ENCODE results near the gene PTPRE. TPM values are rescaled to one million over a fixed set of nuclear protein-coding genes. Genes with fewer than 3 reads are reported as not detected.

Gene PTPRE
- total RNA-seq, 3 donors from 2014 or later, result 11.8 to 42.9 (median 25.6) TPM

- Histone ChIP-seq H3K4me1 (peaks cover 0 to 4% of the 10 kb centered on the region in 2 donors), H3K4me3 (no peak overlapping the region), H3K27ac (peak overlapping the region in 1 of 2 donors; percentile 75), H3K27me3 (no peaks in the 10 kb centered on the region), H3K9me3 (no peaks in the 10 kb centered on the region), H3K36me3 (no peaks in the 10 kb centered on the region)
- no peak for TF ChIP-seq POLR2AphosphoS5 (IDR thresholded peaks at IDR 0.05)
- TF ChIP-seq POLR2A (IDR thresholded peaks at IDR 0.05), result no peak
- TF ChIP-seq CTCF (IDR thresholded peaks at IDR 0.05), result no peak
- intact Hi-C loops (cut with DNase I; ENCODE audit: low total_unique reads), result no loop called here
- DNase-seq (ENCODE audit: low spot score in 2 of 2), result no peak
These were observed 14.3 kb downstream of the PTPRE start for GRCh38 chr10:127921075-127921752.

GRCh38 chr10:127921753-127922145 lies 14.8 kb downstream of the PTPRE start:
- Histone ChIP-seq H3K27me3 (no peaks in the 10 kb centered on the region), H3K9me3 (no peaks in the 10 kb centered on the region), H3K27ac (peak overlapping the region in 1 of 2 donors; percentile 75), H3K4me1 (peaks cover 0 to 4% of the 10 kb centered on the region in 2 donors), H3K36me3 (no peaks in the 10 kb centered on the region), H3K4me3 (no peak overlapping the region)
- intact Hi-C loops (cut with DNase I; ENCODE audit: low total_unique reads), result no loop called here
- TF ChIP-seq POLR2AphosphoS5 (IDR thresholded peaks at IDR 0.05), result no peak
- TF ChIP-seq CTCF (IDR thresholded peaks at IDR 0.05), result no peak
- no peak for TF ChIP-seq POLR2A (IDR thresholded peaks at IDR 0.05)
- no peak for DNase-seq (ENCODE audit: low spot score in 2 of 2)

- H3K4me1 ChIP-seq, result peaks cover 0 to 4% of the 10 kb centered on the region in 2 donors
These were observed 15.3 kb downstream of the PTPRE start for GRCh38 chr10:127922206-127922605.

GRCh38 chr10:127922675-127923366 lies 15.9 kb downstream of the PTPRE start:
- TF ChIP-seq POLR2A (IDR thresholded peaks at IDR 0.05) (no peak), POLR2AphosphoS5 (IDR thresholded peaks at IDR 0.05) (peak in 1 of 3 donors; percentile 18)
- DNase-seq (ENCODE audit: low spot score in 2 of 2), result peak in 1 of 2 donors; percentile 87
- no peak overlapping the region for H3K4me3 ChIP-seq

More at GRCh38 chr10:127922206-127922605, 15.3 kb downstream of the PTPRE start:
- TF ChIP-seq CTCF (IDR thresholded peaks at IDR 0.05), result no peak
- peak overlapping the region; percentile 72 to 75 for H3K27ac ChIP-seq
- no peaks in the 10 kb centered on the region for H3K27me3 ChIP-seq
- no peak overlapping the region for H3K4me3 ChIP-seq
- H3K36me3 ChIP-seq, result no peaks in the 10 kb centered on the region
- DNase-seq (ENCODE audit: low spot score in 2 of 2), result no peak
- intact Hi-C loops (cut with DNase I; ENCODE audit: low total_unique reads), result no loop called here
- H3K9me3 ChIP-seq, result no peaks in the 10 kb centered on the region

GRCh38 chr10:127923646-127924045 lies 16.7 kb downstream of the PTPRE start:
- H3K4me3 ChIP-seq, result no peak overlapping the region
- peaks cover 0 to 4% of the 10 kb centered on the region in 2 donors for H3K4me1 ChIP-seq
- no peak for DNase-seq (ENCODE audit: low spot score in 2 of 2)
- intact Hi-C loops (cut with DNase I; ENCODE audit: low total_unique reads), result no loop called here
- no peaks in the 10 kb centered on the region for H3K27me3 ChIP-seq
- H3K36me3 ChIP-seq, result no peaks in the 10 kb centered on the region
- H3K9me3 ChIP-seq, result no peaks in the 10 kb centered on the region
- no peak for TF ChIP-seq CTCF (IDR thresholded peaks at IDR 0.05)
- TF ChIP-seq POLR2AphosphoS5 (IDR thresholded peaks at IDR 0.05), result no peak
- H3K27ac ChIP-seq, result peak overlapping the region; percentile 72 to 75

More at GRCh38 chr10:127922675-127923366, 15.9 kb downstream of the PTPRE start:
- Histone ChIP-seq H3K27ac (peak overlapping the region; percentile 72 to 75), H3K36me3 (no peaks in the 10 kb centered on the region), H3K9me3 (no peaks in the 10 kb centered on the region), H3K4me1 (peaks cover 0 to 4% of the 10 kb centered on the region in 2 donors), H3K27me3 (no peaks in the 10 kb centered on the region)
- intact Hi-C loops (cut with DNase I; ENCODE audit: low total_unique reads), result no loop called here

Data from breast epithelium (tissue), 4 donors.